Gastroesophageal sphincter (tissue), 4 donors: ENCODE results near the gene HECW1. TPM values are rescaled to one million over a fixed set of nuclear protein-coding genes. Genes with fewer than 3 reads are reported as not detected.

ENCODE experiments used
- ATAC-seq: fragments of 150-250 bp; one replicate; pipeline ENCODE4 v1.9.1; 2016; ENCODE audit warnings: mild to moderate bottlenecking, moderate library complexity
- H3K27ac ChIP-seq, 4 donors: fragments of 200-600 bp; sonication (generic) in 3 of 4; 1 replicate in 3 of 4; 2 replicates in 1 of 4; pipeline ENCODE4 v1.5.1; 2016 to 2019
- H3K27me3 ChIP-seq: fragments of 200-600 bp; sonication (generic); one replicate; pipeline ENCODE4 v1.5.1; 2019
- H3K36me3 ChIP-seq, 2 donors: fragments of 200-600 bp; sonication (generic); one replicate each; pipeline ENCODE4 v1.5.1; 2019; ENCODE audit warnings: control low read depth in 1 of 2
- H3K4me1 ChIP-seq, 3 donors: fragments of 200-600 bp; sonication (generic); 1 replicate in 2 of 3; 2 replicates in 1 of 3; pipeline ENCODE4 v1.5.1; 2016 to 2019; ENCODE audit warnings: control low read depth in 2 of 3
- H3K4me3 ChIP-seq, 2 donors: fragments of 200-600 bp; sonication (generic); one replicate each; pipeline ENCODE4 v1.5.1; 2019; ENCODE audit warnings: mild to moderate bottlenecking in 1 of 2, moderate library complexity in 1 of 2
- H3K9me3 ChIP-seq, 3 donors: fragments of 200-600 bp; sonication (generic); one replicate each; pipeline ENCODE4 v1.5.1; 2017 to 2019; ENCODE audit warnings: control low read depth in 2 of 3
- EP300 ChIP-seq: sonication (generic); formaldehyde crosslinking; IDR thresholded peaks from one replicate; pipeline ENCODE4 v1.6.1; 2017; ENCODE audit warnings: antibody characterized with exemption, mild to moderate bottlenecking
- POLR2A ChIP-seq, 2 donors: fragments of 450-650 bp; IDR thresholded peaks; one replicate each; pipeline ENCODE4 v1.6.1; 2017; ENCODE audit warnings: antibody characterized with exemption in 2 of 2, mild to moderate bottlenecking in 2 of 2, moderate library complexity in 1 of 2
- WGBS, 2 donors: methylation state at CpG; one replicate each; pipeline ENCODE4 v1.1.5; 2018; ENCODE audit warnings: low coverage in 1 of 2; 5-methylcytosine and 5-hydroxymethylcytosine counted together
- small RNA-seq, 4 donors: library from RNA; depleted of rRNA; stranded (forward); fragments of <200 nt; gene quantifications; one replicate each; pipeline ENCODE3, GENCODE V24; 2016
- total RNA-seq, 4 donors: library from RNA; depleted of rRNA; stranded (reverse); fragments of >200 nt; gene quantifications; one replicate each; pipeline ENCODE4 v1.1.0, GENCODE V29; 2016
- TF ChIP-seq, protein P1 (sequence below), 4 experiments: fragments of 200-600 bp in 2 of 4; fragments of 450-650 bp in 2 of 4; sonication (generic) in 1 of 4; IDR thresholded peaks; one replicate each; pipeline ENCODE4 v1.5.1; 2017 to 2019; ENCODE audit warnings: antibody characterized with exemption in 4 of 4, mild to moderate bottlenecking in 2 of 4, moderate library complexity in 2 of 4

HECW1 gene
- total RNA-seq, 4 donors from 2014 or later: 0.04 to 0.31 (median 0.13) TPM; not detected in 1

DNA sequence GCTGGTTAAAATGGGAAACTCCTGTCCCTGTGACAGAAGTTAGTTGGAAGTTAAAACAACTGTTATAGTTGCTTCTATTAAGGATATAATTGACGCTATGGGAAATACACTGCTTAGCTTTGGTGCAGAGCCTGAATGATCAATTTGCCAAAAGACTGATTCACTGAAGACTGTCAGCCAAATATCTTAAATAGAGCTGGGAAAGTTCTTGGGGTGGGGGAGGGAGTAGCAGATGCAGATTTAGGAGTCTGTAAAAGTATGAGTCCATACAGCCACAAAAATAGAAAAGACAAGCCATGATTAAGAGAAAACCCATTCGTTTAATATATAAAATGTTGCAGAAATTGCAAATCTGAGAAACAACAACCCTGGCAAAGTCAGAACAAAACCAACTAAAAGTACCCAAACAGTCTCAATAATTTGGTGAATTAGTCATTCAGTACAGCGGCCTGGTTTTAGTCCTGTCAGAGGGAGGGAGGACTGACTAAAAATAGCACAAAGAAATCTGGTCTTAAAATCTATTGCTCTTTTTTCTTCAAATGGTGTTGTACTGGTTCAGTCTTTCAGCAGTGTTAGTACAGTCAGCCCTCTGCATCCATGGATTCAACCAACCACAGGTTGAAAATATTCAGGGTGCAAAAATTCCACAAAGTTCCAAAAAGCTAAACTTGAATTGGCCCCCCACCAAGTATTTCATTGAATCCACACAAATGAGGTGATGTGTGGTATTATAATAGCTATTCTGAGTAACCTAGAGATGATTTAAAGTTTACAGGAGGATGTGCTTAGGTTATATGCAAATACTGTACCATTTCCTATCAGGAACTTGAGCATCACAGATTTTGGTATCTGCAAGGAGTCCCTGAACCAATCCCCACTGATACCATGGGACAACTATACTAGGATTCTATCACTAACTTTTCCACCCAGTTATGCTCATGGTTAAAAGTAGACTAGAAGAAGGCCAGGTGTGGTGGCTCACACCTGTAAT, 500.4 kb downstream of the HECW1 start:
- TF ChIP-seq EP300 (no peak), POLR2A (IDR thresholded peaks at IDR 0.05) (no peak)
- TF ChIP-seq, protein P1, sequence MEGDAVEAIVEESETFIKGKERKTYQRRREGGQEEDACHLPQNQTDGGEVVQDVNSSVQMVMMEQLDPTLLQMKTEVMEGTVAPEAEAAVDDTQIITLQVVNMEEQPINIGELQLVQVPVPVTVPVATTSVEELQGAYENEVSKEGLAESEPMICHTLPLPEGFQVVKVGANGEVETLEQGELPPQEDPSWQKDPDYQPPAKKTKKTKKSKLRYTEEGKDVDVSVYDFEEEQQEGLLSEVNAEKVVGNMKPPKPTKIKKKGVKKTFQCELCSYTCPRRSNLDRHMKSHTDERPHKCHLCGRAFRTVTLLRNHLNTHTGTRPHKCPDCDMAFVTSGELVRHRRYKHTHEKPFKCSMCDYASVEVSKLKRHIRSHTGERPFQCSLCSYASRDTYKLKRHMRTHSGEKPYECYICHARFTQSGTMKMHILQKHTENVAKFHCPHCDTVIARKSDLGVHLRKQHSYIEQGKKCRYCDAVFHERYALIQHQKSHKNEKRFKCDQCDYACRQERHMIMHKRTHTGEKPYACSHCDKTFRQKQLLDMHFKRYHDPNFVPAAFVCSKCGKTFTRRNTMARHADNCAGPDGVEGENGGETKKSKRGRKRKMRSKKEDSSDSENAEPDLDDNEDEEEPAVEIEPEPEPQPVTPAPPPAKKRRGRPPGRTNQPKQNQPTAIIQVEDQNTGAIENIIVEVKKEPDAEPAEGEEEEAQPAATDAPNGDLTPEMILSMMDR (IDR thresholded peaks at IDR 0.05): no peak
- H3K9me3 ChIP-seq: no peaks in the 10 kb centered on the region
- H3K27ac ChIP-seq: peak overlapping the region in 3 of 4 donors; percentile 37 to 48 (median 41)
- 15 to 22% methylated on average over 3 of the region's 3 CpGs for WGBS, 2 donors
- no peak overlapping the region for H3K4me3 ChIP-seq
- ATAC-seq: no peak
- H3K27me3 ChIP-seq: no peaks in the 10 kb centered on the region
- peaks cover 0 to 14% of the 10 kb centered on the region in 2 donors for H3K36me3 ChIP-seq
- peaks cover 0 to 26% (median 9%) of the 10 kb centered on the region in 3 donors for H3K4me1 ChIP-seq

Small RNAs within 50 kb of the gene (small RNA-seq; reads per million reads assigned to genes)
- gene MIR3943: 0 to 0.12 (median 0) reads per million in 4 donors
- gene RF00019: 0 reads per million in 4 donors
- 0 reads per million in 4 donors for gene RNU6-575P
- 0 reads per million in 4 donors for gene RNU7-35P

Other genes with a start within 250 kb of the HECW1 start
- 10 to 100 TPM; 10.5 to 15.4 (median 12.5) TPM for gene C7orf25, start 200.6 kb upstream of the HECW1 start, total RNA-seq
- 100 to 1,000 TPM in 1 of 4 donors, 10 to 100 TPM in 3; 36.3 to 105 (median 73.2) TPM for gene PSMA2, start 180.5 kb upstream of the HECW1 start, total RNA-seq
- 10 to 100 TPM; 45.6 to 68.7 (median 53.8) TPM for gene MRPL32, start 180.3 kb upstream of the HECW1 start, total RNA-seq